GM18526 (cell line): ENCODE data around the gene KHK.

Experiments
- POLR2A ChIP-seq: IDR thresholded peaks from 3 replicates; pipeline ENCODE4 v1.6.1; 2011; ENCODE audit not compliant: insufficient read length; ENCODE audit errors: extremely low read depth

KHK gene

DNA sequence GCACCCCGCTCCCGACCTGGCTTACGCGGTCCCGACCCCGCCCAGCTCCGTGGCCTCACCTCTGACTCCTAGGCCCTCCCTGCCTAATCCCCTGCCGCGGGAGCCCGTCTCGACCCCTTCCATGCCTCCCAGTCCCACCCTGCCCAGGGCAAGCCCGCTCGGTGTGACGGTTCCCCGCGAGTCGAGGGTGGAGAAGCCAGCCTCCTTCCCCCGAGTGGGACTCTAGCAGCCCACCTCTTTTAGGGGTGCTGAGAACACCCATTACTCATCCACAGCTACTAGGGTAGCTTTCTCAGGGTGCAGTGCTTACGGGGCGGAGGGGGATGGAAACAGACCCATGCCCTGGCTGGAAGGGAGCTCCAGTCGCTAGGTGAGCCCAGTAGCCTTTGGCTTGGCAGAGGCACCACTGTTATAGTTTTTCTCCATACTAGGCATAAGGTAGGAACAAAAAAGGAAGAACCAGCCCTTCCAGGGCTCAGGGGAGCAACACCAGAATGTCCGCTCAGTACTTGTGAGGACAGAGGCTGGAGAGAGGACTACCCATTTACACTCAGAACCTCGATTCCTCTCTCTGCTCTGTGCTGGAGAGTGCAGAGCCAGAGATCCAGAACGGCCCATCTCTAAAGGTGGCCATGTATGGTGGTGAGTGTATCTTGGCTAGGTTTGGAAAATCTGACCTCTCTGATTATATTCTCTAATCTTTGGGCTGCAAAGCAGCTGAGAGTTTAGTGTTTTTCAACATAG, 34.5 kb upstream of the KHK start:
- TF ChIP-seq POLR2A, result no peak

DNA sequence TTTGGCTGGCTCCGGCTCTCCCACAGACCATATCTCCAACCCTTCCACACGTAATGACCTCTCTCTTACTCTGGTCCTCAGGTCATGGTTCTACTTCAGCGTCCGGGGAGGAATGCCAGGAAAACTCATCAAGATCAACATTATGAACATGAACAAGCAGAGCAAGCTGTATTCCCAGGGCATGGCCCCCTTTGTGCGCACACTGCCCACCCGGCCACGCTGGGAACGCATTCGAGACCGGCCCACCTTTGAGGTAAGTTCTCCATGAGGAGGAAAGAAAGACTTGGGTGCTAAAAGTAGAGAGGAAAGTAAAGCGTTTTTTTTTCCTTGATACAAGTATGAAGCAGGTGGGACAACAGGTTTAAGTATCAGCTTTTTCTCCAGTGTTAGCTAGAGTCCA, 33.3 kb upstream of the KHK start:
- no peak for TF ChIP-seq POLR2A

DNA sequence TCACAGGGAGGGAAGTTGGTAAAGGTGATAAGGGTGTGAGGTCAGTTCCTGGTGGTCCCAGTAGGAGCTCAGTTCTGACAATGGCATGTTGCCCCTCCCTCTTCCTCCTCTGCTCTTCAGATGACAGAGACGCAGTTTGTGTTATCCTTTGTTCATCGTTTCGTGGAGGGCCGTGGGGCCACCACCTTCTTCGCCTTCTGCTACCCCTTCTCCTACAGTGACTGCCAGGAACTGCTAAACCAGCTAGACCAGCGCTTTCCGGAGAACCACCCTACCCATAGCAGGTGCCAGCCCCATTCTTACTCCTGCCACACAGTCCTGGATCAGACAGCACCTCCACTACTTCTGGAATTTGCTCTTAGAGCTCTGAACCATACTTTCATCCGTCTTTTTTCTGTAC, 32.8 kb upstream of the KHK start:
- no peak for TF ChIP-seq POLR2A

GRCh38 chr2:27054721-27055120, 31.9 kb upstream of the KHK start:
- no peak for TF ChIP-seq POLR2A

DNA sequence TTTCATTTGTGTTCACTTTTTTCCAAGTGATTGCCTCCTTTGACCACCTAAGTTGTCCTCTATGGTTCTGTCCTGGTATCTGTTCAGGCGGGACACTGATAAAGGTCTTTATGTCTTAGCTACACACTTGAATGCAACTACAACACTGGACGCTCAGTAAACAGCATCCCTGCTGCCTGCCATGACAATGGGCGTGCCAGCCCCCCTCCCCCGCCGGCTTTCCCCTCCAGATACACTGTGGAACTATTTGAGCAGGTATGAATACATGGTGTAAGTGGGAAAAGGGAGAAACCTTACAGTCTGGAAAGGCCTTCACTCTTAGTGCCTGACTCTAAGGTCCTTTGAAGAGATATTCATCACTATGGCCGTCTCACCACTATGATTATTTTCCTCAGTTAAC, 29.4 kb upstream of the KHK start:
- no peak for TF ChIP-seq POLR2A

- no peak for TF ChIP-seq POLR2A
These were observed 28.4 kb upstream of the KHK start for GRCh38 chr2:27058210-27058609.

- TF ChIP-seq POLR2A, result no peak
These were observed 27.3 kb upstream of the KHK start for GRCh38 chr2:27059141-27059820.

DNA sequence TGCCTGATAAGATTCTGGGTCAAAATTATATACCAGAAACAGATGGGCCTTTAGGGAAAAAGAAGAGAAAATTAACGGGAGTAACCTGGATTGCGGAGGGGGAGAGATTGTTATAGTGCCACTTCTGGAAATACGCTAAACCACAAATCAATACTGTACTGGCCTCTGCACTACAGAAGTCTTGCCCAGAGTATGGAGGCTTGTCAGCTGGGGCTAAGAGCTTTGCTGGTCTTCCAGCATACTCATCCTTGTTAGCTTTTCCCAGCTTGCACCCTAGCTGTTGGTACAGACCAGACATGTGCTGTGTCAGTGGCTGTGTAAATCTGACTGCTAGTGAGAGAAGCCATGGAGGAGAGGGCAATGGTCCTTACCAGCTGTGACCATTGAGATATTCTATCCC, 26.2 kb upstream of the KHK start:
- no peak for TF ChIP-seq POLR2A

- TF ChIP-seq POLR2A, result no peak
These were observed 21.4 kb upstream of the KHK start for GRCh38 chr2:27065128-27065527.

DNA sequence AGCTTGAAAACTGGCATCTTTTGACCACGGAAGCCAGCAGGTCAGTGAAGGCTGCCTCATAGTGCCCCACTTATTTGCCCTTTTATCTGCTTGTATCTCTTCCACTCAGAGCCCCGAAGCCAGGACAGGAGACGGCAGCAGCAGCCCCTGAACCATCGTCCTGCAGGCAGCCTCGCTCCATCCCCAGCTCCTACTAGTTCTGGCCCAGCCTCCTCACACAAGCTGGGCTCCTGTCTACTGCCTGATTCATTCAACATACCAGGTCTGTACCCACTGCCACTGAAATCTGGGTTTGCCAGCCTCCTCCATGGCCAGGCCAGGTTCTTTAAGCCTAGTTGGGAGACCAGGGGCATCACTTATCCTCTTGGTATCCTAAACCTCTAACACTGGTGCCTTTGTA, 19.2 kb upstream of the KHK start:
- no peak for TF ChIP-seq POLR2A

DNA sequence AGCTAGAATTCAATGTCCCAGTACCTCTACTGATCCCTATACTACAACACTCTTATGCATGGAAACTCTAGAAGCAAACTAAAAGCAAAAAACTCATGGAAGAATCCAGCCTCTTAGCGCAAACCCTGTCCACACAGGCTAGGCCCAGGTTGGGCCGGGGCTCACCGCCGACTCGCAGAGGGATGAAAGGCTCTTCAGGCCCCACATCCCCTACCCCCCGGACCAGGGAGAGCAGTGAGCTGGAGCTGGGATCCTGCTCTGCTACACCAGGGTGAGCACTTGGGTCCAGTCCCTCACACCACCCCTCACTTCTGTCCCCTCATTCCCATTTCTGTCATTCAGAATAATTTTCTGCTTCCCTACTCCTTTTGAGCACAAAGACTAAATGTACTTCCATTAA, 17.1 kb upstream of the KHK start:
- no peak for TF ChIP-seq POLR2A

DNA sequence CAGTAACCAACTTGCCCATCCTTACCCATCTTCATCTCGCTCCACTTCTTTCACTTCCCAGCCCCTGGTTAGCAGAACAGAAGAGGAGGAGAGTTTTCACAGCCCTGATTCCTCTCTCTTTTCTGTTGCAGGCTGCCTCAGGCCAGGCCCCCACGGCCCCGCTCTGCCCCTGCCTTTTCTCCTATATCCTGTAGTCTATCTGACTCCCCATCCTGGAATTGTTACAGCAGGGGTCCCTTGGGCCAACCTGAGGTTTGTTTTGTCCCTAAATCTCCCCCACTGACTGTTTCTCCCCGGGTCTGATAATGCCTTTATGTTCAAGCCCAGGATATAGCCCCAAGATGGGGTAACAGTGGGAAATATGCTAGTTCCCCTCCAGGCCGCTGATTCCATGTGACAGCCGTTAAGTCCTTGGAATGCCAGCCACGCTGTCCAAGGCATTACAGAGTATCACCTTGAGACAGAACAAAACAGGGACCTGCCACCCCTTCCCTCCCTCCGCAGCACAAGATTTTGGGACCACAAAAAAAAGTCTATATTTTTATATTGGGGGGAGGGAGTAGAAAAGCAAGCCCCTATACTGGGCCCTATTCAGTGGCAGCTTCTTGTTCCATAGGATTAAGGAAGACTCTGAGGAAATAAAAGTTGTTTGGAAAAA, 16.5 kb upstream of the KHK start:
- TF ChIP-seq POLR2A, result no peak

DNA sequence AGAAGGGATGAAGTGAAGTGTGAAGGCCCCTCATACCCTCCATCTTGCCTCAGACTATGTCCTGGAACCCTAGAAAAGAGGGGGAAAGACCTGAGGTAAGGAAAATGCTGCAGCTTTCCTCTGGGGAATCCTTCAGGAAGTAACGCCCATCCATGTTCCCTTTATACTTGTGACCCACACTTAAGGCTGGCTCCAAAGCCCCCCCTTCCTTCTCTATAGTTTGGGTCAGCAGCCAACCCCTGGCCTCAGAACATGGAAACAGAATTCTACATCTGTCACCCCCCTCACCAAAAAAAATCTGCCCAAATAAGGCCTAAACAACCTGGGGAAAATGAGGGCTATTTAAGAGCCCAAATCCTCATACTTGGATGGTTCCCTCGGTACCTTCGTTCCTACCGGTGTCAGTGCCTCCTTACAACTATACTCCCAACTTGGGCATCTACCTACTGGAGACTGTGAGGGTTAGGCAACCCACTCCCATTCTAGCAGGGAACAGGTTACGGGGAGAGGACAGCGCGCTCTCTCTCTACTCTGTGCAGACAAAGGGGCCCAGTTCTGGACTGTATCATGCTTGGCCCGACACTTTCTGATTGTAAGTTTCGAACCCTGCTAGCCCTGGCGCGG, 15.8 kb upstream of the KHK start:
- TF ChIP-seq POLR2A, result no peak

GRCh38 chr2:27071277-27071989, 15.1 kb upstream of the KHK start, which contains the start of gene OST4:
OST4 (minus strand) TSS chr2:27071654.
- peak; percentile 87 for TF ChIP-seq POLR2A

- peak; percentile 35 for TF ChIP-seq POLR2A
These were observed 14.4 kb upstream of the KHK start for GRCh38 chr2:27071990-27072830.

DNA sequence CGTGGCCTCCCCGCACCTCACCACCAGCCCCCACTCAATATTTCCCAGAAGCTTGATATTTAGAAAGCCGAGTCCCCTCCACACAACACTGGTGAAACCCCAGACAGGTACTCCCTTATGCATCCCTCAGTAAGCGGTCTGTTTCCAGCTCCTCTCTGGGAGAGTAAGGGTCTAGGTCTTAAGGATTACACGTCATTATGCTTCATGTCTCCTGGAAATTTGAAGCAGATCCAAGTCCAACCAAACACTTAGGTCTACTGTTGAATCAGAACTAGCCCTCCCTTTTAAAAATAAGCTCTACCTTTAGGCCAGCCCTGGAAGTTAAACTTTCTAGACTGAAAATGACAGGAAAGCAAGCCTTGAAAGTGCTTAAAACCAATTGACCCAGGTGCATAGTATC, 13.7 kb upstream of the KHK start:
- no peak for TF ChIP-seq POLR2A
